Measurements from ENCODE around the gene CAMK4.

The CAMK4 gene

GRCh38 chr5:111266491-111266890 is 42.3 kb downstream of the CAMK4 start:
- Histone ChIP-seq H3K27me3 (ENCODE audit: control insufficient read depth, low read length) (no peaks in the 10 kb centered on the region), H3K36me3 (ENCODE audit: control insufficient read depth, low read length) (no peaks in the 10 kb centered on the region), H4K20me1 (ENCODE audit: control insufficient read depth, insufficient read depth, low read depth, low read length) (no peaks in the 10 kb centered on the region), H3K4me3 (ENCODE audit: low read length) (no peak overlapping the region), H3K4me1 (ENCODE audit: control insufficient read depth, low read length) (no peaks in the 10 kb centered on the region), H3K79me2 (ENCODE audit: control insufficient read depth, low read length) (no peaks in the 10 kb centered on the region), H3K27ac (ENCODE audit: low read depth, low read length) (no peak overlapping the region), H3K9me2 (replicated peaks; ENCODE audit: control insufficient read depth, low read length) (no peaks in the 10 kb centered on the region; the same call in 1 of the 2 replicates), H3K9me3 (ENCODE audit: control insufficient read depth, insufficient read depth, low read length) (no peaks in the 10 kb centered on the region), H3K4me2 (ENCODE audit: low read length) (no peak overlapping the region), H3F3A (ENCODE audit: control insufficient read depth, insufficient read depth) (no peaks in the 10 kb centered on the region)
- TF ChIP-seq EZH2phosphoT487 (IDR thresholded peaks at IDR 0.05; ENCODE audit: borderline replicate concordance, low read length) (no peak), CTCF (IDR thresholded peaks at IDR 0.05; ENCODE audit: low read depth, low read length, poor library complexity, severe bottlenecking) (no peak)

- Histone ChIP-seq H4K20me1 (ENCODE audit: control insufficient read depth, insufficient read depth, low read depth, low read length) (no peaks in the 10 kb centered on the region), H3K36me3 (ENCODE audit: control insufficient read depth, low read length) (no peaks in the 10 kb centered on the region), H3K9me2 (replicated peaks; ENCODE audit: control insufficient read depth, low read length) (no peaks in the 10 kb centered on the region; the same call in 1 of the 2 replicates), H3K4me1 (ENCODE audit: control insufficient read depth, low read length) (no peaks in the 10 kb centered on the region), H3K27me3 (ENCODE audit: control insufficient read depth, low read length) (no peaks in the 10 kb centered on the region), H3F3A (ENCODE audit: control insufficient read depth, insufficient read depth) (no peaks in the 10 kb centered on the region), H3K9me3 (ENCODE audit: control insufficient read depth, insufficient read depth, low read length) (no peaks in the 10 kb centered on the region), H3K79me2 (ENCODE audit: control insufficient read depth, low read length) (no peaks in the 10 kb centered on the region), H3K4me3 (ENCODE audit: low read length) (no peak overlapping the region), H3K4me2 (ENCODE audit: low read length) (no peak overlapping the region), H3K27ac (ENCODE audit: low read depth, low read length) (no peak overlapping the region)
- TF ChIP-seq EZH2phosphoT487 (IDR thresholded peaks at IDR 0.05; ENCODE audit: borderline replicate concordance, low read length) (no peak), CTCF (IDR thresholded peaks at IDR 0.05; ENCODE audit: low read depth, low read length, poor library complexity, severe bottlenecking) (no peak)
These were observed 44.1 kb downstream of the CAMK4 start for GRCh38 chr5:111268300-111268699.

GRCh38 chr5:111271885-111272284 is 47.7 kb downstream of the CAMK4 start:
- no peak overlapping the region for H3K27ac ChIP-seq (ENCODE audit: low read depth, low read length)
- no peaks in the 10 kb centered on the region; the same call in 1 of the 2 replicates for H3K9me2 ChIP-seq (replicated peaks; ENCODE audit: control insufficient read depth, low read length)
- H3K27me3 ChIP-seq (ENCODE audit: control insufficient read depth, low read length), result no peaks in the 10 kb centered on the region
- H3K4me2 ChIP-seq (ENCODE audit: low read length), result no peak overlapping the region
- H3K9me3 ChIP-seq (ENCODE audit: control insufficient read depth, insufficient read depth, low read length), result no peaks in the 10 kb centered on the region
- H3K36me3 ChIP-seq (ENCODE audit: control insufficient read depth, low read length), result no peaks in the 10 kb centered on the region
- no peaks in the 10 kb centered on the region for H4K20me1 ChIP-seq (ENCODE audit: control insufficient read depth, insufficient read depth, low read depth, low read length)
- H3K4me3 ChIP-seq (ENCODE audit: low read length), result no peak overlapping the region
- no peaks in the 10 kb centered on the region for H3K79me2 ChIP-seq (ENCODE audit: control insufficient read depth, low read length)
- TF ChIP-seq CTCF (IDR thresholded peaks at IDR 0.05; ENCODE audit: low read depth, low read length, poor library complexity, severe bottlenecking) (no peak), EZH2phosphoT487 (IDR thresholded peaks at IDR 0.05; ENCODE audit: borderline replicate concordance, low read length) (no peak)
- H3K4me1 ChIP-seq (ENCODE audit: control insufficient read depth, low read length), result no peaks in the 10 kb centered on the region
- H3F3A ChIP-seq (ENCODE audit: control insufficient read depth, insufficient read depth), result no peaks in the 10 kb centered on the region
